ENCODE data around the gene CNR2.

DNA sequence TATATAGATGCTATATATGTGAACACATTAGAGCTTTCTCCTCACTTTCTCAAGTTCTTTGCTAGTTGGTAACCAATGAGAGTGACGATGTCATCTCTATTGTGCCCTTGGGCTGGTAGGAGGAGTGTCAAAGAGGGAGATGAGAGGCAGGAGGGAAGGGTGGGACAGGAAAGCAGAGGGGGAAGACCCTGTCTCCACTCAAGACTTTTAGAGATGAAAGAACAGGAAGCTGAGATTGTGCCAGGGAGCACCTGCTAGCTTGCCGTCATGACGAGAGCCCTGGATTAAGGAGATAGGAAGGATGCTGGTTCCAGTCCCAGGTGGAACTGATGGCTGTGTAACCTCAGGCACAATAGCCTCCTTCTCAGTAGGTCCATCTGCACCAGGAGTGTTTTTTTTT is 16.7 kb downstream of the CNR2 start:
- TF ChIP-seq, protein P1, sequence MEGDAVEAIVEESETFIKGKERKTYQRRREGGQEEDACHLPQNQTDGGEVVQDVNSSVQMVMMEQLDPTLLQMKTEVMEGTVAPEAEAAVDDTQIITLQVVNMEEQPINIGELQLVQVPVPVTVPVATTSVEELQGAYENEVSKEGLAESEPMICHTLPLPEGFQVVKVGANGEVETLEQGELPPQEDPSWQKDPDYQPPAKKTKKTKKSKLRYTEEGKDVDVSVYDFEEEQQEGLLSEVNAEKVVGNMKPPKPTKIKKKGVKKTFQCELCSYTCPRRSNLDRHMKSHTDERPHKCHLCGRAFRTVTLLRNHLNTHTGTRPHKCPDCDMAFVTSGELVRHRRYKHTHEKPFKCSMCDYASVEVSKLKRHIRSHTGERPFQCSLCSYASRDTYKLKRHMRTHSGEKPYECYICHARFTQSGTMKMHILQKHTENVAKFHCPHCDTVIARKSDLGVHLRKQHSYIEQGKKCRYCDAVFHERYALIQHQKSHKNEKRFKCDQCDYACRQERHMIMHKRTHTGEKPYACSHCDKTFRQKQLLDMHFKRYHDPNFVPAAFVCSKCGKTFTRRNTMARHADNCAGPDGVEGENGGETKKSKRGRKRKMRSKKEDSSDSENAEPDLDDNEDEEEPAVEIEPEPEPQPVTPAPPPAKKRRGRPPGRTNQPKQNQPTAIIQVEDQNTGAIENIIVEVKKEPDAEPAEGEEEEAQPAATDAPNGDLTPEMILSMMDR (conservative IDR thresholded peaks at IDR 0.05), result no peak
- TF ChIP-seq ZFX (IDR thresholded peaks at IDR 0.05), result no peak

Data from C4-2B (cell line).